Colonic mucosa (tissue), 4 donors: ENCODE results near the gene ITPKB. TPM values are rescaled to one million over a fixed set of nuclear protein-coding genes. Genes with fewer than 3 reads are reported as not detected.
"Not testable (repeated sequence)": the region's sequence is repeated elsewhere in the genome, so short reads cannot be mapped to it uniquely, and the experiment has no call there.

ENCODE experiments used
- DNase-seq: peaks from one replicate; pipeline ENCODE4 v3.0.0-alpha.2; 2020
- H3K27ac ChIP-seq: fragments of 200-600 bp; one replicate; pipeline ENCODE4 v1.8.0; 2021
- H3K27me3 ChIP-seq: fragments of 200-600 bp; one replicate; pipeline ENCODE4 v1.8.0; 2021
- H3K36me3 ChIP-seq: fragments of 200-600 bp; one replicate; pipeline ENCODE4 v1.8.0; 2021
- H3K4me1 ChIP-seq: fragments of 200-600 bp; one replicate; pipeline ENCODE4 v1.8.0; 2021; ENCODE audit warnings: mild to moderate bottlenecking
- H3K4me3 ChIP-seq: fragments of 200-600 bp; one replicate; pipeline ENCODE4 v1.8.0; 2021
- H3K9ac ChIP-seq, 2 donors: one replicate each; pipeline ENCODE4 v1.7.0; 2013; ENCODE audit warnings: control low read depth in 2 of 2, low read depth in 2 of 2, low read length in 2 of 2
- H3K9me3 ChIP-seq: fragments of 200-600 bp; one replicate; pipeline ENCODE4 v1.8.0; 2021
- intact Hi-C: fragments of 100-400 bp; cut with DNase I; formaldehyde crosslinking; loops from one replicate; pipeline ENCODE4 v1.14.1; 2022
- total RNA-seq, 2 donors: library from RNA; stranded (reverse); fragmentation: NEBNext Ultra II Directional in 1 of 2; extraction: Animal tissue kit (Norgen Biotek cat#: 25700) in 1 of 2; gene quantifications; one replicate each; pipeline ENCODE4 v1.2.1, GENCODE V29; 2021
- TF ChIP-seq, protein P1 (sequence below): fragments of 200-600 bp; IDR thresholded peaks from one replicate; pipeline ENCODE4 v1.8.0; 2022; ENCODE audit warnings: antibody characterized with exemption, mild to moderate bottlenecking
- donor health status: healthy.
- donor health status: DM: no; HTN: no; CAD: no.
- donor health status: DM: no; HTN: no; CAD: no.

Gene ITPKB
- total RNA-seq, 2 donors from 2014 or later = 11.6 to 16.9 TPM

DNA sequence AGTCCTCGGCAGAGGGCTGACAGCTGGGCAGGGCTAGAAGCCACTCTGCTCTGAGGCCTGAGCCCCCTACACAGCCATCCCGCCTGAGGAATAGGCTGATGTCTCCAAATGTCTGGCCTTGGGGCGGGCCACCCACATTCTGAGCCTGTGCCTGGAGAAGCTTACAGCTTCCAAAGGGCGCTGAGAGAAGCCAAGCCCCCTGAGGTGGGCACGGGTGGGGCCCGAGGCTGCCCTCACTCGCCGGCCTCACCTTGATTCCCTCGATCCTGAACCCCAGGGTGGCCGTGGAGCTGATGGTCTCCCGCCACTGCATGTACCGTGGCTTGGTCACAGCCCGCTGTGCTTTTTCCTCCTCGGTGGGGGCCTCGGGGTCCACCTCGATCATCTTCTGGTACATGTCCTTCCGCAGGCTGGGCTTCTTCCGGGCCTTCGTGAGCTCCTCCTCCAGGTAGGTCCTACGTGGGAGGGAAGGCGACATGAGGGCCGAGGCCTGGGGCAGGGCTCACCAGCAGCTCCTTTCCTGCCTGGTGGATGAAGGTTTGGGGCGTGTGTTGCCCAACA lies 97.3 kb downstream of the ITPKB start:
- Histone ChIP-seq H3K4me3 (no peak overlapping the region), H3K36me3 (peaks cover 7% of the 10 kb centered on the region), H3K9ac (no peak overlapping the region), H3K4me1 (peaks cover 5% of the 10 kb centered on the region), H3K9me3 (no peaks in the 10 kb centered on the region), H3K27me3 (no peaks in the 10 kb centered on the region), H3K27ac (no peak overlapping the region)
- TF ChIP-seq, protein P1, sequence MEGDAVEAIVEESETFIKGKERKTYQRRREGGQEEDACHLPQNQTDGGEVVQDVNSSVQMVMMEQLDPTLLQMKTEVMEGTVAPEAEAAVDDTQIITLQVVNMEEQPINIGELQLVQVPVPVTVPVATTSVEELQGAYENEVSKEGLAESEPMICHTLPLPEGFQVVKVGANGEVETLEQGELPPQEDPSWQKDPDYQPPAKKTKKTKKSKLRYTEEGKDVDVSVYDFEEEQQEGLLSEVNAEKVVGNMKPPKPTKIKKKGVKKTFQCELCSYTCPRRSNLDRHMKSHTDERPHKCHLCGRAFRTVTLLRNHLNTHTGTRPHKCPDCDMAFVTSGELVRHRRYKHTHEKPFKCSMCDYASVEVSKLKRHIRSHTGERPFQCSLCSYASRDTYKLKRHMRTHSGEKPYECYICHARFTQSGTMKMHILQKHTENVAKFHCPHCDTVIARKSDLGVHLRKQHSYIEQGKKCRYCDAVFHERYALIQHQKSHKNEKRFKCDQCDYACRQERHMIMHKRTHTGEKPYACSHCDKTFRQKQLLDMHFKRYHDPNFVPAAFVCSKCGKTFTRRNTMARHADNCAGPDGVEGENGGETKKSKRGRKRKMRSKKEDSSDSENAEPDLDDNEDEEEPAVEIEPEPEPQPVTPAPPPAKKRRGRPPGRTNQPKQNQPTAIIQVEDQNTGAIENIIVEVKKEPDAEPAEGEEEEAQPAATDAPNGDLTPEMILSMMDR = no peak
- DNase-seq = no peak
- intact Hi-C loops = no loop called here

DNA sequence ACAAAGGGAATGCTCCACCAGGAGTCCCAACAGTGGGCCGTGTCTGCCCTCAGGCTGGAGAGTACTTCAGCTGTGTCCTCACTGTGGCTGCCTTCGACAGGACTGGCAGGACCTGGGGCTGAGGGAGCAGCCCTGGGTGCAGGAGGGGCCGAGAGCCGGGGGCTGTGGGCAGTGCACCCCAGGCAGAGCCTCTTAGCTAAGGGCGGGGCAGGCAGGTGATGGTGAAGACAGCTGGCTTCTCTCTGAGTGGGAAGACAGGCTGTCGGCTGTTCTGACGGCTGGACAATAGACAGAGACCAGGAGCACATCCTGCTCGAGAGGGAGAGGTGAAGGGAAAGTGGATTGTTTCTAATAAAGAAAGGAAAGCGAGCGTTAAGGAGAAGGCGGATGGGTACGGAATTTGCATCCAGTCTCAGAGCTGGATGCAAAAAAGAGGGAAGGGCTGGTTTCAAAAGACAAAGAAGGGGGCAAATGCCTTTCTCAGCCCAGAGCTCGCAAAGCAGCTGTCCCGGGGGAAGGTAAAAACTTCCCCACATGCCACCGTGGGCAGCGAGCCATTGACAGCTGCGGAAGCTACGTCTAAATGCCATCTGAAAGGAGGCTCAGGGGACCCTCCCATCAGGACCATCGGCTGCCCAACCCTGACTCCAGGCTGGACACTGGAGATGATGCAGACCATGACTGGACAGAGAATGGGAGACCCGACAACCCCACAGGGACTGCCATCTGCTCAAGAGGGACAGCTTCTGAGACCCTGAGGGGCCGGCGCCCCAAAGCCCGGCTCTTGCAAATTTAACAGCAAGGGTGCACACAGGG lies 98.6 kb downstream of the ITPKB start:
- TF ChIP-seq, protein P1 = no peak
- Histone ChIP-seq H3K27me3 (no peaks in the 10 kb centered on the region), H3K9me3 (no peaks in the 10 kb centered on the region), H3K27ac (no peak overlapping the region), H3K4me3 (no peak overlapping the region), H3K4me1 (peaks cover 5% of the 10 kb centered on the region), H3K36me3 (peaks cover 3% of the 10 kb centered on the region), H3K9ac (no peak overlapping the region)
- intact Hi-C loops = no loop called here
- no peak for DNase-seq

DNA sequence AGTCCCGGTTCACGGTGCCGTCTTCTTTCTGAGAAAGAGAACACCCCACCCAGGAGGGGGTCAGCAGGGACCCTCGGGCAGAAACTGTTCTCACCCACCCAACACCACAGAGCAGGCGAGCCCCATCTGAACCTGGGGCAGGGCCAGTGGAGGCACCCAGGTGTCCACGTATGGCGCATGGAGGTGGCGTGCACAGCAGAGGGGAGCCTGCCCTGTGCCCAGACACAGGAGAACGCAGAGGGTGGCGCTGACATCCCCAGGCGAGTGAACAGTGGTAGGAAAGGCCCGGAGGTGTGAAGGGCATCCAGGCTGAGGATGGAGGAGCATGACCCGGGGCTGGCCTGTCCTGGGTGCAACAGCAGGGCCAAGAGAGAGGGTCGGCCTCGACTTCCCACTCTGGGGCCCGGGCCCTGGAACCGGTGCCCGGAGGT lies 99.4 kb downstream of the ITPKB start:
- DNase-seq = no peak
- H3K4me1 ChIP-seq = peaks cover 5% of the 10 kb centered on the region

DNA sequence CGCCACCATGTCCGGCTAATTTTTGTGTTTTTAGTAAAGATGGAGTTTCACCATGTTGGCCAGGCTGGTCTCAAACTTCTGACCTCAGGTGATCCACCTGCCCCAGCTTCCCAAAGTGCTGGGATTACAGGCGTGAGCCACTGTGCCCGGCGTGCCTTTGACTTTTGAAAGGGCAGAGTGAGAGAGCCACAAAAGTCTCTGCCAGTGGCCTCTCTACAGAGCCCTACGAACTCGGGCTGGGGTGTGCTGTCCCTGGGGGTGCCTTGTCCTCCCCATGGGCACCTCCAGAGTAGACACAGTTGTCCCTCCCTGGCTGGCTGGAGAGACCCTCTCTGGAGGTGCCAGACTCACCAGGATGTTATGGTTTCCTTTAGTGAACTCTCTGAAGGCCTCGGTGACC lies 99.9 kb downstream of the ITPKB start:
- not testable (repeated sequence) for H3K4me1 ChIP-seq, H3K9me3 ChIP-seq, H3K4me3 ChIP-seq, H3K27me3 ChIP-seq, H3K36me3 ChIP-seq, H3K9ac ChIP-seq, H3K27ac ChIP-seq, DNase-seq
- intact Hi-C loops = loop anchor here (10.0 kb wide), 1 partner anchor 96 kb away; the partner anchor contains the start of gene ITPKB

More for the DNA sequence above, 99.4 kb downstream of the ITPKB start:
- Histone ChIP-seq H3K4me3 (no peak overlapping the region), H3K36me3 (peaks cover 3% of the 10 kb centered on the region), H3K9ac (no peak overlapping the region), H3K9me3 (no peaks in the 10 kb centered on the region), H3K27me3 (no peaks in the 10 kb centered on the region), H3K27ac (no peak overlapping the region)
- intact Hi-C loops = loop anchor here (10.0 kb wide), 1 partner anchor 95 kb away; the partner anchor contains the start of gene ITPKB
- TF ChIP-seq, protein P1 = no peak

DNA sequence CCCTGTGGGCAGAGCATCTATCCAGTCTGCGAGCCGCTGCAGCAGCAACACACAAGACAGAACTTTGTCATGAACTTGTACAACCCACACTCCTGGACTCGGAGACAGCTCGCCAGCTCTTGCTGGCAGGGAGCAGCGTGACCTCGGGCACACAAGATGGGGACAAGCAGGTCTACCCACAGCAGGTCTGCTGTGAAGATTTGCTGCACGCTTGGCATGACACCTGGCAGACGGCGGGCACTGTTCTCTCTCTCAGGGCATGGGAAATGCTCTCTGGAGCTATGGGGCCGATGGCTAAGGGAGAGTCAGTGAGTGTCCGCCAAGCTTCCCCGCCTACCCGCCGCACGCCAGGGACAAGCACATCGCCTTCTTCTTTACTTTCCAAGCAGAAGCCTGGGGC lies 100.5 kb downstream of the ITPKB start:
- H3K9me3 ChIP-seq = no peaks in the 10 kb centered on the region
- TF ChIP-seq, protein P1 = no peak
- DNase-seq = no peak
- no peak overlapping the region for H3K27ac ChIP-seq
- H3K36me3 ChIP-seq = peaks cover 3% of the 10 kb centered on the region
- intact Hi-C loops = loop anchor here (10.0 kb wide), 1 partner anchor 96 kb away; the partner anchor contains the start of gene ITPKB
- no peak overlapping the region for H3K4me3 ChIP-seq
- no peaks in the 10 kb centered on the region for H3K27me3 ChIP-seq
- peaks cover 11% of the 10 kb centered on the region for H3K4me1 ChIP-seq
- H3K9ac ChIP-seq = no peak overlapping the region
